Germinal center (tissue), 1 donor: ENCODE results near the gene FRZB.

ENCODE experiments used
- DNase-seq: peaks from one replicate; pipeline ENCODE4 v3.0.0; 2012; ENCODE audit warnings: mixed read lengths, low spot score

Gene FRZB

DNA sequence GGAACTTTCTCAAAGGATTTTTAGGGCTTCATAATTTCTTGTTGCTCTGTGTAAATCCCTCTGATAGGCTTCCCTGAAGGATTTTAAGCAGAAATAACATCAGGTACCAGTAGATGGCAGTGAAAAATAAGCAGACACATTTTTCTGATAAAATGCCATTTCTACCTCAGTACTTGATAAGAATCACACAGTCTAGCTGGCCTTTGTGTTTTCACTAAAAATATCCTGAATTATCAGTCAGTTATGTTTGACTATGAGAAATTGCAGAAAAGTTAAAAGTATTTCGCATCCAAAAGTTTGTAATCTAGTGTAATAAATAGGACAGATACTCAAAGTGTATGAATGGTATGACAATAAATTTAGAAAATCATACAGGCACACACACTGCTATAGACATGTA is 81.7 kb downstream of the FRZB start:
- DNase-seq, result no peak

DNA sequence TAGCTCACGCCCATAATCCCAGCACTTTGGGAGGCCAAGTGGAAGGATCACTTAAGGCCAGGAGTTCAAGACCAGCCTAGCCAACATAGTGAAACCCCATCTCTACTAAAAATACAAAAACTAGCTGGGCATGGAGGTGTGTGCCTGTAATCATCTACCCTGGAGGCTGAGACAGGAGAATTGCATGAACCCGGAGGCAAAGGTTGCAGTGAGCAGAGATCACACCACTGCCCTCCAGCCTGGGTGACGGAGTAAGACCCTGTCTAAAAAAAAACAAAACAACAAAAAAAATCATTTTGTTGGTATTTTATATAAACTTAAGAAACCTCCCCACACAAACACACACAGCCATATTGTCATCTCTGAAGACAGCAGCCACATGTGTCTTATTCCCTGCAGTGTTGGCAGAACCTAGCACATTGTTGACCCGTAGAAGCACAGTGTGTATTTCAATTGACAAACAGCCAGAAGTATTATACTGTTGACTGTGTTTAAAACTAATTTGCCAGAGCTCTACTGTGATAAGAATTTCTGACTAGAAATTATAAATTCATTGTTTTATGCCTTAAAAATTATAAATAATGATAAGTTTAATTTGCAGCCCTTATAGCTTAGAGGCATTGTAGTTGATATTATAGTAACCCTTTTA is 82.3 kb downstream of the FRZB start:
- no peak for DNase-seq
